ENCODE results near the gene TNS1. TPM values are rescaled to one million over a fixed set of nuclear protein-coding genes. Genes with fewer than 3 reads are reported as not detected.

TNS1 gene
- polyA plus RNA-seq, 3 donors: 0.26 to 1.6 (median 1.5) TPM

GRCh38 chr2:217783243-217783642 is 219.6 kb downstream of the TNS1 start:
- Mint-ChIP-seq H3K27me3 (ENCODE audit: low read depth in 3 of 3) (peaks cover 10% of the 10 kb centered on the region in 3 donors), H3K4me1 (peaks cover 7% of the 10 kb centered on the region), H3K9me3 (peaks cover 4 to 11% (median 7%) of the 10 kb centered on the region in 7 donors), H3K27ac (no peak overlapping the region), H3K36me3 (no peaks in the 10 kb centered on the region), H3K4me3 (no peak overlapping the region)
- H2AFZ ChIP-seq (ENCODE audit: insufficient read depth, low read depth, low read length, poor library complexity, severe bottlenecking): no peak overlapping the region
- no peaks in the 10 kb centered on the region for H4K20me1 ChIP-seq (ENCODE audit: insufficient read depth, low read length)
- no peak overlapping the region for H3K27ac ChIP-seq (ENCODE audit: low read depth in 1 of 2, low read length in 2 of 2)
- intact Hi-C loops (cut with micrococcal nuclease): no loop called here
- H3K4me1 ChIP-seq (ENCODE audit: control insufficient read depth in 1 of 2, insufficient read depth in 2 of 2, low read length in 2 of 2): no peaks in the 10 kb centered on the region
- H3K9me3 ChIP-seq (replicated peaks in 1 of 2; ENCODE audit: control insufficient read depth in 1 of 2, insufficient read depth in 1 of 2, low read length in 2 of 2): no peaks in the 10 kb centered on the region
- no peak for TF ChIP-seq CTCF (IDR thresholded peaks at IDR 0.05)
- DNase-seq: no peak
- H3K79me2 ChIP-seq (ENCODE audit: insufficient read depth, low read length): no peaks in the 10 kb centered on the region
- no peaks in the 10 kb centered on the region for H3K27me3 ChIP-seq (ENCODE audit: control insufficient read depth in 2 of 2, insufficient read depth in 2 of 2, low read length in 2 of 2)
- H3K36me3 ChIP-seq (replicated peaks in 1 of 2; ENCODE audit: control insufficient read depth in 1 of 2, insufficient read depth in 2 of 2, low read length in 2 of 2): no peaks in the 10 kb centered on the region
- no peak overlapping the region for H3K4me3 ChIP-seq (replicated peaks in 1 of 3; ENCODE audit: low read depth in 2 of 3, low read length in 3 of 3)
- no peak overlapping the region for H3K9ac ChIP-seq (ENCODE audit: insufficient read depth, low read length, poor library complexity, severe bottlenecking)
- H3K4me2 ChIP-seq (replicated peaks; ENCODE audit: extremely low read depth, low read length, poor library complexity, severe bottlenecking): no peak overlapping the region

- intact Hi-C loops (cut with micrococcal nuclease): no loop called here
- Histone ChIP-seq H3K4me3 (replicated peaks in 1 of 3; ENCODE audit: low read depth in 2 of 3, low read length in 3 of 3) (no peak overlapping the region), H3K27me3 (ENCODE audit: control insufficient read depth in 2 of 2, insufficient read depth in 2 of 2, low read length in 2 of 2) (no peaks in the 10 kb centered on the region), H4K20me1 (ENCODE audit: insufficient read depth, low read length) (no peaks in the 10 kb centered on the region), H3K9ac (ENCODE audit: insufficient read depth, low read length, poor library complexity, severe bottlenecking) (no peak overlapping the region), H3K27ac (ENCODE audit: low read depth in 1 of 2, low read length in 2 of 2) (no peak overlapping the region), H3K9me3 (replicated peaks in 1 of 2; ENCODE audit: control insufficient read depth in 1 of 2, insufficient read depth in 1 of 2, low read length in 2 of 2) (no peaks in the 10 kb centered on the region), H3K79me2 (ENCODE audit: insufficient read depth, low read length) (no peaks in the 10 kb centered on the region), H3K4me2 (replicated peaks; ENCODE audit: extremely low read depth, low read length, poor library complexity, severe bottlenecking) (no peak overlapping the region), H3K4me1 (ENCODE audit: control insufficient read depth in 1 of 2, insufficient read depth in 2 of 2, low read length in 2 of 2) (no peaks in the 10 kb centered on the region), H3K36me3 (replicated peaks in 1 of 2; ENCODE audit: control insufficient read depth in 1 of 2, insufficient read depth in 2 of 2, low read length in 2 of 2) (no peaks in the 10 kb centered on the region), H2AFZ (ENCODE audit: insufficient read depth, low read depth, low read length, poor library complexity, severe bottlenecking) (no peak overlapping the region)
- peaks cover 0 to 3% (median 1%) of the 10 kb centered on the region in 7 donors for H3K9me3 Mint-ChIP-seq
- H3K4me3 Mint-ChIP-seq: no peak overlapping the region
- H3K27me3 Mint-ChIP-seq (ENCODE audit: low read depth in 3 of 3): peaks cover 2 to 6% (median 4%) of the 10 kb centered on the region in 3 donors
- peak overlapping the region in 1 of 7 donors; percentile 15 for H3K27ac Mint-ChIP-seq
- H3K36me3 Mint-ChIP-seq: no peaks in the 10 kb centered on the region
- no peak for TF ChIP-seq CTCF (IDR thresholded peaks at IDR 0.05)
- DNase-seq: no peak
- no peaks in the 10 kb centered on the region for H3K4me1 Mint-ChIP-seq
Observed at GRCh38 chr2:217777906-217778305, 224.9 kb downstream of the TNS1 start.

Data from CD14-positive monocyte (primary cell).